HepG2 (cell line): Measurements from ENCODE around the gene TUBB. TPM values are rescaled to one million over a fixed set of nuclear protein-coding genes. Genes with fewer than 3 reads are reported as not detected.

Source experiments
- CAMTA2 ChIP-seq: sonication (generic); formaldehyde crosslinking; IDR thresholded peaks from 2 replicates; pipeline ENCODE4 v1.4.0; 2020; ENCODE audit warnings: mild to moderate bottlenecking, missing genetic modification reagents, borderline replicate concordance
- CREM ChIP-seq, 2 experiments: sonication (generic) in 1 of 2; formaldehyde crosslinking in 1 of 2; IDR thresholded peaks; 2 replicates each; pipeline versions ENCODE4 v1.4.0 to v1.6.1; 2016 to 2020; ENCODE audit warnings: antibody characterized with exemption in 1 of 2, mild to moderate bottlenecking in 1 of 2, missing genetic modification reagents in 1 of 2
- DMAP1 ChIP-seq: IDR thresholded peaks from 2 replicates; pipeline ENCODE4 v1.6.1; 2016
- ETV6 ChIP-seq: sonication (generic); formaldehyde crosslinking; conservative IDR thresholded peaks from 2 replicates; pipeline ENCODE4 v1.4.0; 2020; ENCODE audit warnings: missing genetic modification reagents
- EZH2 ChIP-seq: conservative IDR thresholded peaks from 2 replicates; pipeline ENCODE4 v1.6.1; 2012; ENCODE audit warnings: mild to moderate bottlenecking, low read depth, low read length, moderate library complexity
- FLYWCH1 ChIP-seq: sonication (generic); formaldehyde crosslinking; IDR thresholded peaks from 2 replicates; pipeline ENCODE4 v1.8.1; 2023; ENCODE audit warnings: mild to moderate bottlenecking, missing genetic modification reagents
- HDAC1 ChIP-seq: sonication (generic); formaldehyde crosslinking; IDR thresholded peaks from 2 replicates; pipeline ENCODE4 v1.5.1; 2020; ENCODE audit warnings: mild to moderate bottlenecking, missing genetic modification reagents
- KDM1A ChIP-seq: IDR thresholded peaks from 2 replicates; pipeline ENCODE4 v1.6.1; 2016; ENCODE audit warnings: missing compliant biosample characterization
- NCOA5 ChIP-seq: sonication (generic); formaldehyde crosslinking; IDR thresholded peaks from 2 replicates; pipeline ENCODE4 v1.4.0; 2020; ENCODE audit warnings: missing genetic modification reagents
- NPAS2 ChIP-seq: sonication (generic); formaldehyde crosslinking; IDR thresholded peaks from 2 replicates; pipeline ENCODE4 v1.8.0; 2022; ENCODE audit warnings: mild to moderate bottlenecking, missing genetic modification reagents, borderline replicate concordance
- ONECUT2 ChIP-seq: sonication (generic); formaldehyde crosslinking; IDR thresholded peaks from 2 replicates; pipeline ENCODE4 v1.4.0; 2020; ENCODE audit warnings: missing genetic modification reagents
- SATB2 ChIP-seq: sonication (generic); formaldehyde crosslinking; IDR thresholded peaks from 2 replicates; pipeline ENCODE4 v1.5.0; 2020; ENCODE audit warnings: missing genetic modification reagents
- SKI ChIP-seq: fragments of 450-650 bp; IDR thresholded peaks from one replicate; pipeline ENCODE4 v1.6.1; 2018; ENCODE audit warnings: mild to moderate bottlenecking; ENCODE audit not compliant: partially characterized antibody
- YY1 ChIP-seq: IDR thresholded peaks from 2 replicates; pipeline ENCODE4 v1.6.1; 2011; ENCODE audit warnings: low read length, low read depth, moderate library complexity, mild to moderate bottlenecking; ENCODE audit not compliant: insufficient read depth, insufficient replicate concordance
- ZC3H13 ChIP-seq: sonication (generic); formaldehyde crosslinking; IDR thresholded peaks from 2 replicates; pipeline ENCODE4 v1.8.1; 2023; ENCODE audit warnings: mild to moderate bottlenecking, missing genetic modification reagents, moderate library complexity
- ZNF20 ChIP-seq: sonication (generic); formaldehyde crosslinking; IDR thresholded peaks from 2 replicates; pipeline ENCODE4 v1.4.0; 2020; ENCODE audit warnings: mild to moderate bottlenecking, moderate library complexity, missing genetic modification reagents
- ZNF589 ChIP-seq: sonication (generic); formaldehyde crosslinking; conservative IDR thresholded peaks from 2 replicates; pipeline ENCODE4 v1.8.0; 2022; ENCODE audit warnings: mild to moderate bottlenecking, moderate library complexity, missing genetic modification reagents
- ZNF790 ChIP-seq: sonication (generic); formaldehyde crosslinking; IDR thresholded peaks from 2 replicates; pipeline ENCODE4 v1.8.0; 2022; ENCODE audit warnings: missing genetic modification reagents, mild to moderate bottlenecking, borderline replicate concordance
- polyA plus RNA-seq, 8 experiments: library from polyadenylated mRNA; depleted of rRNA in 3 of 8; stranded (reverse) in 7 of 8; unstranded in 1 of 8; fragments of >200 nt; fragmentation: Illumina TruSeq in 4 of 8; extraction: Trizol in 4 of 8; gene quantifications; 2 replicates each; pipeline versions ENCODE4 v1.2.1 to v1.2.3, GENCODE V29; 2011 to 2016; ENCODE audit warnings: low read depth in 4 of 8, missing spikeins in 1 of 8, mixed read lengths in 1 of 8; ENCODE audit not compliant: insufficient read depth in 1 of 8
- total RNA-seq, 5 experiments: library from RNA; depleted of rRNA; stranded (reverse); fragments of >200 nt; fragmentation: Illumina TruSeq; extraction: Trizol; gene quantifications; 2 replicates each; pipeline ENCODE4 v1.2.3, GENCODE V29; 2016; ENCODE audit warnings: low read depth in 1 of 5
- TF ChIP-seq, protein P1 (sequence below): sonication (generic); formaldehyde crosslinking; IDR thresholded peaks from 2 replicates; pipeline ENCODE4 v1.5.0; 2020; ENCODE audit warnings: mild to moderate bottlenecking, missing genetic modification reagents
- TF ChIP-seq, protein P2 (sequence below): sonication (generic); formaldehyde crosslinking; IDR thresholded peaks from 2 replicates; pipeline ENCODE4 v1.5.0; 2020; ENCODE audit warnings: missing genetic modification reagents
- TF ChIP-seq, protein P3 (sequence below): sonication (generic); formaldehyde crosslinking; IDR thresholded peaks from 2 replicates; pipeline ENCODE4 v1.8.1; 2022; ENCODE audit warnings: low read depth, mild to moderate bottlenecking, missing genetic modification reagents

The TUBB gene
- total and polyA plus RNA-seq, 2 of the 13 experiments (the other 11 are each of a cell fraction or from before 2014, with no cell fraction given) = 911 to 1,163 TPM

DNA sequence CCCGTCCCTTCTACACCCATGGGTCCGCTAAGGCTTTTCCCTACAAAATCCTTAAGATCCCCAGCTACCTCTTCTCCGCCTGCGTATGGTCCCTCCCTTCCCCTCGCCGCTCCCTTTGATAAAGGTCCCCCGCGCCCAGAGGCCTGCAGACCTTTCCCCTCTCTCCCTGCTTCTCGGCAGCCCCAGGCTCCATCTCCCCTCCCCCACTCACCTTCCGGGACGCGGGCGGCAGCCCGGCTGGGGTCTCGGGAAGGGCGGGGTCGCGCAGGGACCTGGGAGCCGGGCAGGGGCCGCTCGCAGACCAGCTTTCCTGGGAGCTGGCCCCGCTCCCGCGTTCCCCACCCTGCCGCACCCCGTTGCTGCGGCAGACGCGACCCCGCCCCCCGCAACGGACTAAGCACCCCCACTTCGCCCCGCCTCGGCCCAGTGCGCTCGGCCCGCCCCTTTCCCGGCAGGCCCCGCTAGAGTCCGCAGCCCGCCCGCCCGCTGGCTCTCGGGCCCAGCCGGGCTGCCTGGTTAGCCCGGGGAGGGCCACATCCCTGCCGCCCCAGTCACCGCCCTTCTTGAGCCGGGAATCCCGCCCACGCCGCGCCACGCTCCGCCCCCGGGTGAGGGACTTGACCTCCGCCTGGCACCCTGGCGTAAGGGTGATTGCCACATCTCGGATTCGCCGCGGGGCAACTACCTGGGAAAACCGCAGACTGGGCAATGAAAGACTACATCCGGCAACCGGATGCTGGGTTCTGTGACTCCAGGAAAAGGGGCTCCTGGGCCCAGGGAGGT lies 22.4 kb downstream of the TUBB start, which contains the start of gene FLOT1 (continued):
- TF ChIP-seq, protein P1, sequence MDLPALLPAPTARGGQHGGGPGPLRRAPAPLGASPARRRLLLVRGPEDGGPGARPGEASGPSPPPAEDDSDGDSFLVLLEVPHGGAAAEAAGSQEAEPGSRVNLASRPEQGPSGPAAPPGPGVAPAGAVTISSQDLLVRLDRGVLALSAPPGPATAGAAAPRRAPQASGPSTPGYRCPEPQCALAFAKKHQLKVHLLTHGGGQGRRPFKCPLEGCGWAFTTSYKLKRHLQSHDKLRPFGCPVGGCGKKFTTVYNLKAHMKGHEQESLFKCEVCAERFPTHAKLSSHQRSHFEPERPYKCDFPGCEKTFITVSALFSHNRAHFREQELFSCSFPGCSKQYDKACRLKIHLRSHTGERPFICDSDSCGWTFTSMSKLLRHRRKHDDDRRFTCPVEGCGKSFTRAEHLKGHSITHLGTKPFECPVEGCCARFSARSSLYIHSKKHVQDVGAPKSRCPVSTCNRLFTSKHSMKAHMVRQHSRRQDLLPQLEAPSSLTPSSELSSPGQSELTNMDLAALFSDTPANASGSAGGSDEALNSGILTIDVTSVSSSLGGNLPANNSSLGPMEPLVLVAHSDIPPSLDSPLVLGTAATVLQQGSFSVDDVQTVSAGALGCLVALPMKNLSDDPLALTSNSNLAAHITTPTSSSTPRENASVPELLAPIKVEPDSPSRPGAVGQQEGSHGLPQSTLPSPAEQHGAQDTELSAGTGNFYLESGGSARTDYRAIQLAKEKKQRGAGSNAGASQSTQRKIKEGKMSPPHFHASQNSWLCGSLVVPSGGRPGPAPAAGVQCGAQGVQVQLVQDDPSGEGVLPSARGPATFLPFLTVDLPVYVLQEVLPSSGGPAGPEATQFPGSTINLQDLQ (CRISPR knock-in tag) = peak; percentile 50; the same call in 1 of the 2 replicates
- TF ChIP-seq ETV6 (CRISPR knock-in tag) (peak; percentile 77; the same call in 1 of the 2 replicates), ZNF790 (peak; percentile 86; the same call in 1 of the 2 replicates), KDM1A (CRISPR knock-in tag) (no peak), ONECUT2 (0 out of 2 replicates have a peak, but pooled peaks have one; percentile 3), ZNF20 (no peak; the same call in 1 of the 2 replicates), NCOA5 (CRISPR knock-in tag) (peak; percentile 98), FLYWCH1 (peak; percentile 66), SKI (peak; percentile 97), CREM (IDR thresholded peaks at IDR 0.05) (peak; percentile 56), CREM (CRISPR knock-in tag; IDR thresholded peaks at IDR 0.05) (no peak), ZC3H13 (CRISPR knock-in tag) (peak; percentile 100), SATB2 (CRISPR knock-in tag) (0 out of 2 replicates have a peak, but pooled peaks have one; percentile 32), YY1 (peak; percentile 71), ZNF589 (CRISPR knock-in tag) (peak; percentile 93), DMAP1 (CRISPR knock-in tag) (peak; percentile 56), CAMTA2 (CRISPR knock-in tag) (peak; percentile 55; the same call in 1 of the 2 replicates), EZH2 (no peak), NPAS2 (CRISPR knock-in tag) (peak; percentile 90; the same call in 1 of the 2 replicates), HDAC1 (CRISPR knock-in tag) (peak; percentile 96)
- TF ChIP-seq, protein P2, sequence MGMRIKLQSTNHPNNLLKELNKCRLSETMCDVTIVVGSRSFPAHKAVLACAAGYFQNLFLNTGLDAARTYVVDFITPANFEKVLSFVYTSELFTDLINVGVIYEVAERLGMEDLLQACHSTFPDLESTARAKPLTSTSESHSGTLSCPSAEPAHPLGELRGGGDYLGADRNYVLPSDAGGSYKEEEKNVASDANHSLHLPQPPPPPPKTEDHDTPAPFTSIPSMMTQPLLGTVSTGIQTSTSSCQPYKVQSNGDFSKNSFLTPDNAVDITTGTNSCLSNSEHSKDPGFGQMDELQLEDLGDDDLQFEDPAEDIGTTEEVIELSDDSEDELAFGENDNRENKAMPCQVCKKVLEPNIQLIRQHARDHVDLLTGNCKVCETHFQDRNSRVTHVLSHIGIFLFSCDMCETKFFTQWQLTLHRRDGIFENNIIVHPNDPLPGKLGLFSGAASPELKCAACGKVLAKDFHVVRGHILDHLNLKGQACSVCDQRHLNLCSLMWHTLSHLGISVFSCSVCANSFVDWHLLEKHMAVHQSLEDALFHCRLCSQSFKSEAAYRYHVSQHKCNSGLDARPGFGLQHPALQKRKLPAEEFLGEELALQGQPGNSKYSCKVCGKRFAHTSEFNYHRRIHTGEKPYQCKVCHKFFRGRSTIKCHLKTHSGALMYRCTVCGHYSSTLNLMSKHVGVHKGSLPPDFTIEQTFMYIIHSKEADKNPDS (CRISPR knock-in tag) = peak; percentile 96
- TF ChIP-seq, protein P3, sequence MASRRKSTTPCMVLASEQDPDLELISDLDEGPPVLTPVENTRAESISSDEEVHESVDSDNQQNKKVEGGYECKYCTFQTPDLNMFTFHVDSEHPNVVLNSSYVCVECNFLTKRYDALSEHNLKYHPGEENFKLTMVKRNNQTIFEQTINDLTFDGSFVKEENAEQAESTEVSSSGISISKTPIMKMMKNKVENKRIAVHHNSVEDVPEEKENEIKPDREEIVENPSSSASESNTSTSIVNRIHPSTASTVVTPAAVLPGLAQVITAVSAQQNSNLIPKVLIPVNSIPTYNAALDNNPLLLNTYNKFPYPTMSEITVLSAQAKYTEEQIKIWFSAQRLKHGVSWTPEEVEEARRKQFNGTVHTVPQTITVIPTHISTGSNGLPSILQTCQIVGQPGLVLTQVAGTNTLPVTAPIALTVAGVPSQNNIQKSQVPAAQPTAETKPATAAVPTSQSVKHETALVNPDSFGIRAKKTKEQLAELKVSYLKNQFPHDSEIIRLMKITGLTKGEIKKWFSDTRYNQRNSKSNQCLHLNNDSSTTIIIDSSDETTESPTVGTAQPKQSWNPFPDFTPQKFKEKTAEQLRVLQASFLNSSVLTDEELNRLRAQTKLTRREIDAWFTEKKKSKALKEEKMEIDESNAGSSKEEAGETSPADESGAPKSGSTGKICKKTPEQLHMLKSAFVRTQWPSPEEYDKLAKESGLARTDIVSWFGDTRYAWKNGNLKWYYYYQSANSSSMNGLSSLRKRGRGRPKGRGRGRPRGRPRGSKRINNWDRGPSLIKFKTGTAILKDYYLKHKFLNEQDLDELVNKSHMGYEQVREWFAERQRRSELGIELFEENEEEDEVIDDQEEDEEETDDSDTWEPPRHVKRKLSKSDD (CRISPR knock-in tag) = peak; percentile 81
